HTERT RPE-1 (cell line): Measurements from ENCODE around the gene SLC35D2.
"Not testable (repeated sequence)": the region's sequence is repeated elsewhere in the genome, so short reads cannot be mapped to it uniquely, and the experiment has no call there.

ENCODE experiments used
- in situ Hi-C: fragments of 300-500 bp; cut with MboI; formaldehyde crosslinking; loops from 4 replicates; pipeline ENCODE4 v1.14.3; 2020; ENCODE audit warnings: low sequenced_read_pairs

SLC35D2 gene

DNA sequence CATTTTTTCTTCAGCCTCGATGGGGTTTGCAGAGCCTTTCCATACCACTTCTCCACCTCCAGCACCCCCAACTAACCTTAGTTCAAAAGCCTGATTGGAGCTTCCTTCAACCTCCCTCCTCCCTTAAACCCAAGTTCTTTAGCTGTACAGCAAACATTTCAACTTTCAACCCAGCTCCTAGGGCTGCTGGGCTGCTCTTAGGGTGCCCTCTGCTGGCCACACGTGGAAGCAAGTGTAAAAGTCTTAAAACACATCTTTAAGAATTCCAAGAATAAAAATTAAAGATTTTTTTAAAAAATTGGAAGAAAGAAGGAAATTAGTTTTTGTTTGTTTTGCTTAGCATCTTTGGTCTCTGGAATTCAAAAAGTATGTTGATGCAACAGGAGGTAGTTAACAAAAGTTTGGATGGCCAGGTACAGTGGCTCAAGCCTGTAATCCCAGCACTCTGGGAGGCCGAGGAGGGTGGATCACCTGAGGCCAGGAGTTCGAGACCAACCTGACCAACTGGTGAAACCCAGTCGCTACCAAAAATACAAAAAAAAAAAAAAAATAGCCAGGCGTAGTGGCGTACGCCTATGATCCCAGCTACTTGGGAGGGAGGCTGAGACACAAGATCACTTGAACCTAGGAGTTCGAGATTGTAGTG, 66.1 kb downstream of the SLC35D2 start:
- in situ Hi-C loops, result no loop called here

DNA sequence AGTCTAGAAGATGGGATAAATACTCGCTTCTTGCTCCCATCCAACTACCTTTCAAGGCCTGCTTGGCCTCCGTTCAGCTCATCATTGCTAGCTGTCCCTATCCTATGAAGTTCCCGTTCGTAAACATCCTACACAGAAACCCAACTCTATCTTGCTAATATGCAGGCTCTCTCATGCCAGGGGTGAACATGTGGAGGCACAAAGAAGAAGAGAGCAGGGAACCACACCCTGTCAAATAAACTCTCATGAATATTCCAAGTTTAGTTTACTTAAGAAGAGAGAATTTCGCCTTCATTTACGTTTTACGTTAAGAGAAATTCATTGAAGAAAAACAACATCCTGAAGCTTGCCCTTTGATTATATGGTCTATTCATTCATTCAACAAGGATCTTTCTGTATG, 73.7 kb downstream of the SLC35D2 start:
- in situ Hi-C loops, result no loop called here

DNA sequence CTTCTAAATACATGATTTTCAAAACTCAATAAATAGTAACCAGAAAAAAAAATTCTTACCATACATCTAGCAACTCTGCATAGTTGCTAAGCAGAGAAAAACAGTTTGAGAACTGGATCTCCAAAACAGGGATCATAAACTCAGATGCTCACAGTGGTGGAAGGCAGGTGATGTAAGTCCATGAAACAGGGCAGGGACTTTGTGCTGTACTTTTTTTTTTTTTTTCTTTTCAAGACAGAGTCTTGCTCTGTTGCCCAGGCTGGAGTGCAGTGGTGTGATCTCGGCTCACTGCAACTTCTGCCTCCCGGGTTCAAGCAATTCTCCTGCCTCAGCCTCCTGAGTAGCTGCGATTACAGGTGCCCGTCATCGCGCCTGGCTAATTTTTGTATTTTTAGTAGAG, 76.6 kb downstream of the SLC35D2 start:
- in situ Hi-C loops, result not testable (repeated sequence)

DNA sequence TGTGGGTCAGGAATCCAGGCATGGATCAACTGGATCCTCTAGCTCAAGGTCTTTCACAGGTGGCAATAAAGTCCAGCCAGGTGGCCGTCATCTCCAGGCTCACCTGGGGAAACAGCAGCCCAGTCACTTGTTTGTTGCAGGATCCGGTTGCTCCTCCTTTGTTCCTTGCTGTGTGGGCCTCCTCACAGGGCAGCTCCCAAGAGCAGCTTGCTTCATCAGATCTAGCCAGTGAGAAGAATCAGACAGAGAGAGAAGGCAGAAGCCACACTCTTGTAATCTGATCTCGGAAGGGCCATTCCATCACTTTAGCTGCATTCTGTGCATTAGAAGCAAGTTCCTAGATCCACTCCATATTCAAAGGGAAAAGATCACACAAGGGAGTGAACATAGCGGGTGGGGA, 78.3 kb downstream of the SLC35D2 start:
- in situ Hi-C loops, result no loop called here

DNA sequence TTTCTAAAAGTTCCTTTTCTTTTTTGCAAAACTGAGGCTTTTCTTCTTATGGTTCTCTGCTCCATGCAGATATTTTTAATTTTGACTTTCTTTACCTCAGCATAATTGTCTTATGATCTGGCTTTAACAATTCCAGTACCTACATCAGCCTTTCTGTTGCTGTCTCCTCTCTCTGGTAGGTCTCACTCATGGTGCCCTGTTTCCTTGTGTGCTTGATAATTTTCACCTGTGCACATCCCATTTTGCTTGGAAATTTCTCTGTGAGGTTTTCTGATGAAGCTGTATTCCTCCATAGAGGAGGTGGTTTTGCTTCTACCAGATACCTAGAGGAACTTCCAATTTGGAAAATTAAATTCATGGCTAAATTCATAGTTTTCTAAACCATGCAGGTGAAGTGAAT, 79.3 kb downstream of the SLC35D2 start:
- in situ Hi-C loops, result no loop called here

DNA sequence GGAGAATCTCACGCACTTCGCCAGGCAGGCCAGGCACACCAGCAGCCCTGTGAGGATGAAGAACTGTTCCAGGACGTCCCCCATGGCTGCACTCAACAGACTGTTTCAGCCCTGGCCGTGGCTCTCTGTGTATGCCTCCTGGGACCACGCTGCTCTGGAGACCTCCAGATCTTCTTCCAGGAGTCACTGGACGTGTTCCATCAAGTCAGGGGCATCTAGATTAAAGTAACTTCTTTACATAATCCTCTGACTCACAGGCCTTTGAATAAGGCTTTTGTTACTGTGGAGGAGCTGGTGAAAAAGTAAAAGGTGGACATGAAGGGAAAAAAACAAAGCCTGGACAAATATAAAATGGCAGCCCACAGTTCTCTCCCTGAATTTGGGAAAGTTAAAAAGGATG, 81.5 kb downstream of the SLC35D2 start, which contains the start of gene HSD17B3:
Gene HSD17B3, minus strand, starts transcription at position 156 of the 400 bp plus-strand sequence. Its CDS starts 72 bp downstream, at position 84.
- in situ Hi-C loops, result no loop called here

DNA sequence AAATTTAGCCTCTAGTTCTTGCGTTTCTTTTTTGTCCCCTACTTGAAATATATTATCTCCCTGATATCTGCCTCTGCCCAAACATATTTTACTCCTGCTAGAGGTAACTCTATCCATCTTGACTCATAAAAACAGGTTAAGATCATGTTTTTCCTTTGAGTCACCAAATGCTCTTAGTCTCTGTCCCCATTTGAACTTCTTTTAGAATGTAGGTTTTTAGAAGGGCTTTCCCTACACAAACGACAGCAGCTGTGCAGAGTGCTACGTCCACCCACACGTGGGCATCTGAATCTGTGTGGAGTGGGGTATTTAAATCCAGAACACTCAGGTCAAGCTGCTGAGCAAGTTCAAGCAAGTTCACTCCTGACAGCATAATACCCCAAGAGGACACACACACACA, 83.7 kb downstream of the SLC35D2 start:
- in situ Hi-C loops, result no loop called here

DNA sequence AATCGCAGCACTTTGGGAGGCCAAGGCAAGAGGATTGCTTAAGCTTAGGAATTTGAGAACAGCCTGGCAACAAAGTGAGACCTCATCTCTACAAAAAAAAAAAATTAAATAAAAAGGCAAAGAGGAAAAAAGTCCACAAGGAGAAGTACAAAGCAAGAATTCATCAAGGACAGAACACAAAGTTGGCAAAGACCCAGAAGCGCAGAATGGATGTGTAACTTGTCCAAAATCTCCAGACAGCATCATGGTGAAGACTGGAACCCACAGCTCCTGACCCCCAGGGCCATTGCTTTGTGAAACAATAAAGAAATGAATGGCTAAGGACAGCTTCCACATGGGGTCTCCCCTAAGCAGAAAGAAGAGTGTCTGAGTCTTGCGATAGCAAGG, 89.4 kb downstream of the SLC35D2 start:
- in situ Hi-C loops, result no loop called here

DNA sequence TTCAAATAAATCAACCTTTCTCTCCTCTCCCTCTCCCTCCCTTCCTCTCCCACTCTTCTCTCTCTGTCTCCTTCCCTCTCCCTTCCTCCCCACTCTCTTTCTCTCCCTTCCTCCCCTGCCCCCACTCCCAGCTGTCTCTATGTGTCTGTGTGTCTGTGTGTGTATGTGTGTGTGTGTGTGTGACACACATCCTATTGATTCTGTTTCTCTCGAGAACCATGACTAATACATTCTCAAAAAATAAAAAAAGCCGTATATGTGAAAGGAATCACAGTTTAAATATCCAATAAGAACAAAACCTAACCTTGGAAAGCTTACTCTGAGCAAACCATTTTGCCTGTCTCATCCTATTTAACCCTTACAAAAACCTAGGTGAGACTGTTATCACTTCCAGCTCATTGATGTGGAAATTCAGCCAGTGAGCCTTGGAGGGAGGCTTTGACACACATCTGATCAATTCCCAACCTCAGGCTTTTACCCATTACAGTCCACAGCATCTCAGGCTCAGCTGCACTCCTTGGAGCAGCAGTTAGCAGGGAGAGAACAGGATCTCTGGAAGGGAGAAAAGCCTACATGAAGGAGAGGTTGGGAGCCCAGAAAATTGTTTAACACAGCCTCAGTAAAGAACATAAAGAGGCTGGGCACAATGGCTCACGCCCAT, 89.9 kb downstream of the SLC35D2 start:
- in situ Hi-C loops, result no loop called here

DNA sequence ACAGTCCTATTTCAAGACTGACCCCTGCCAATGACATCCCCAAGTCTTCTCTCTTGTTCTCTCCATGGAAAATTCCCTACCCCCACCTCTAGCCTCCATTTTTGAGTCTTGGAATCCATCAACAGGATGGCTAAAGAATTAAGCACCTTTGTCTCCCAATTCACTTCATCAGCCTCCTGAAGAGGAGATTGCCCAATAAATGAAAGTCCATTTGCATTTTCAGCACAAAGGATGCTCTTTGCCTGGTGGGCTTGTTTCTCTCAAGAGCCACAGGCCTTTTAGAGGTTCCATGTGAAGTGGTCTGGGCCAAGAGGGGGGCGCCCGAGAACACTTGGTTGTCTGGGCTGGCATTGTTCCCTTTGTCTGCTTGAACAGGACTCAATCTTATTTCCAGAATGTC, 94.1 kb downstream of the SLC35D2 start:
- in situ Hi-C loops, result no loop called here

DNA sequence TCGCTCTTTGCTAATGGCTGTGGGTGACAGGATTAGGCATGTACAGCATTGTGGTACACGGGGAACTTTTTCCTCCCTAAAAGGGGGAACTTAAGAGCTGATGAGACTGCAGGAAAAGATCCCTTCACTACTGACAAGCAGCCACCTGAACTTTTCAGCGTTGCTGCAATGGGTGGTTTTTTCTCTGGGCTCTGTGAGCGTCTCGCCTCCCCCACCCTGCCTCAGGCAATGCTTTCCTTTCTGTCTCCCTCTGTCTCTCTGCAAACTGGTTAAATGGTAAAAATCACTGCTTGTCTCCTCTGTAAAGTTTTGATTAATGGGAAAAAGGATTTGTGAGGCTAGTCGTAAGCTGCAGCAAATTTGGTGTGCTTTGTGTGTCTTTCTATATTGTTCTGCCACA, 101.9 kb downstream of the SLC35D2 start:
- in situ Hi-C loops, result no loop called here

DNA sequence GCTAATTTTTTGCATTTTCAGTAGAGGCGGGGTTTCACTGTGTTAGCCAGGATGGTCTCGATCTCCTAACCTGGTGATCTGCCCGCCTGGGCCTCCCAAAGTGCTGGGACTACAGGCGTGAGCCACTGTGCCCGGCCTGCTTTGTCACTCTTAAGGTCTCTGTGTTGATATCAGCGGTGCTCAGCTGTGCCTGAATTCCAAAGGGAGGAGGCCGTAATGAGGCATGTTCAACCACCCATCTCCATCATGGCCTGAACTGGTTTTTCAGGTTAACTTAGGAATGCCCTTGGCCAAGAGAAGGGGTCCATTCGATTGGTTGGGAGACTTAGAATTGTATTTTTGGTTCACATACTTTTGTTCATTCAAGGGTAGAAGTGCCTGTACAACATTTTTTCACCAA, 103.6 kb downstream of the SLC35D2 start:
- in situ Hi-C loops, result no loop called here

DNA sequence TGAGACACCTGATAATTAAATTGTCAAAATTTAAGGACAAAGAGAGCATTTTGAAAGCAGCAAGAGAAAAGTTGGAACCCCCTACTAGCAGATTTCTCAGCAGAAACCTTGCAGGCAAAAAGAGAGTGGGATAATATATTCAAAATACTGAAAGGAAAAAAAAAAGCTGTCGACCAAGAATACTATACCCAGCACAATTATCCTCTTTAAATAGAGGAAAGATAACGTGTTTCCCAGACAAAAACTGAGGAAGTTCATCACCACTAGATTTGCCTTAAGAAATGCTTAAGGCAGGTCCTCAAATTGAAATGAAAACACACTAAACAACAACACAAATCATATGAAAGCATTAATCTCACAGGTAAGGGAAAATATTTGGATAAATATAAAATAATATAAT, 108.6 kb downstream of the SLC35D2 start:
- in situ Hi-C loops, result no loop called here
